Measurements from ENCODE around the gene NUMA1. TPM values are rescaled to one million over a fixed set of nuclear protein-coding genes. Genes with fewer than 3 reads are reported as not detected.

The NUMA1 gene
- total and polyA plus RNA-seq, 2 of the 13 experiments (the other 11 are each of a cell fraction or from before 2014, with no cell fraction given) = 57.3 to 60.2 TPM

GRCh38 chr11:72102946-72103753, 22.8 kb upstream of the NUMA1 start, which contains the start of gene LAMTOR1 (continued):
- TF ChIP-seq PCBP2 (optimal IDR thresholded peaks at IDR 0.05; ENCODE audit: low read depth, low read length, poor library complexity, severe bottlenecking) (no peak), HOXA3 (CRISPR knock-in tag; IDR thresholded peaks at IDR 0.05) (peak; percentile 58), ARNTL (CRISPR knock-in tag; IDR thresholded peaks at IDR 0.05) (no peak), CCDC6 (CRISPR knock-in tag; IDR thresholded peaks at IDR 0.05) (no peak; the same call in 1 of the 2 replicates), ZBTB44 (CRISPR knock-in tag; IDR thresholded peaks at IDR 0.05) (no peak), THAP8 (CRISPR knock-in tag; IDR thresholded peaks at IDR 0.05; ENCODE audit: borderline replicate concordance) (no peak), NFE2 (CRISPR knock-in tag; IDR thresholded peaks at IDR 0.05) (no peak), SNAPC2 (CRISPR knock-in tag; IDR thresholded peaks at IDR 0.05) (no peak), ZNF746 (CRISPR knock-in tag; IDR thresholded peaks at IDR 0.05) (peak; percentile 23; the same call in 1 of the 2 replicates), ZMYM3 (CRISPR knock-in tag; IDR thresholded peaks at IDR 0.05) (no peak; the same call in 1 of the 2 replicates), ZBTB4 (CRISPR knock-in tag; IDR thresholded peaks at IDR 0.05; ENCODE audit: borderline replicate concordance) (no peak; the same call in 1 of the 2 replicates), SP1 (IDR thresholded peaks at IDR 0.05) (no peak), SP1 (CRISPR knock-in tag; IDR thresholded peaks at IDR 0.05) (peak; percentile 72), ZNF24 (IDR thresholded peaks at IDR 0.05) (no peak), PHF8 (CRISPR knock-in tag; IDR thresholded peaks at IDR 0.05) (peak; percentile 97), AGO2 (optimal IDR thresholded peaks at IDR 0.05; ENCODE audit: low read depth, low read length) (peak; percentile 71), ESRRA (CRISPR knock-in tag; IDR thresholded peaks at IDR 0.05; ENCODE audit: low read depth) (peak; percentile 34; the same call in 1 of the 2 replicates), ZBTB7B (CRISPR knock-in tag; IDR thresholded peaks at IDR 0.05) (no peak), FOXO4 (CRISPR knock-in tag; conservative IDR thresholded peaks at IDR 0.05) (0 out of 2 replicates have a peak, but pooled peaks have one; percentile 42), ETS1 (CRISPR knock-in tag; IDR thresholded peaks at IDR 0.05) (no peak), ZNF260 (CRISPR knock-in tag; IDR thresholded peaks at IDR 0.05; ENCODE audit: borderline replicate concordance, low read depth) (no peak), SIX4 (CRISPR knock-in tag; IDR thresholded peaks at IDR 0.05) (peak; percentile 87), ISL2 (CRISPR knock-in tag; IDR thresholded peaks at IDR 0.05) (peak; percentile 1; the same call in 1 of the 2 replicates)
